HAP-1 (cell line): Measurements from ENCODE around the gene MPP2.

ENCODE experiments used
- DNase-seq, 2 experiments: peaks; one replicate each; pipeline ENCODE4 v3.0.0-alpha.2; 2016 to 2020; ENCODE audit warnings: low spot score in 2 of 2
- H3K27me3 ChIP-seq: fragments of 250-450 bp; sonication (Bioruptor Pico); 2 replicates; pipeline ENCODE4 v1.5.1; 2020; ENCODE audit warnings: low read depth, mild to moderate bottlenecking, moderate library complexity
- H3K36me3 ChIP-seq: fragments of 250-450 bp; sonication (Bioruptor Pico); replicated peaks from 2 replicates; pipeline ENCODE4 v1.5.1; 2020; ENCODE audit warnings: mild to moderate bottlenecking
- H3K4me1 ChIP-seq: fragments of 250-450 bp; sonication (Bioruptor Pico); 2 replicates; pipeline ENCODE4 v1.5.1; 2020; ENCODE audit warnings: mild to moderate bottlenecking
- H3K4me3 ChIP-seq: fragments of 250-450 bp; sonication (Bioruptor Pico); 2 replicates; pipeline ENCODE4 v1.5.1; 2020; ENCODE audit warnings: mild to moderate bottlenecking, moderate library complexity
- H3K9me3 ChIP-seq: fragments of 250-450 bp; sonication (Bioruptor Pico); 2 replicates; pipeline ENCODE4 v1.5.1; 2020; ENCODE audit warnings: mild to moderate bottlenecking, moderate library complexity
- in situ Hi-C: fragments of 300-500 bp; cut with MboI; formaldehyde crosslinking; loops from 3 replicates; pipeline ENCODE4 v1.14.3; 2020; ENCODE audit warnings: low sequenced_read_pairs, inconsistent platforms, mixed read lengths

The MPP2 gene

GRCh38 chr17:43918026-43918389, 10.7 kb upstream of the MPP2 start:
- Histone ChIP-seq H3K9me3 (no peaks in the 10 kb centered on the region), H3K4me1 (no peaks in the 10 kb centered on the region), H3K27me3 (no peaks in the 10 kb centered on the region; the same call in 1 of the 2 replicates), H3K4me3 (no peak overlapping the region), H3K36me3 (no peaks in the 10 kb centered on the region)
- no peak for DNase-seq
- in situ Hi-C loops: no loop called here

DNA sequence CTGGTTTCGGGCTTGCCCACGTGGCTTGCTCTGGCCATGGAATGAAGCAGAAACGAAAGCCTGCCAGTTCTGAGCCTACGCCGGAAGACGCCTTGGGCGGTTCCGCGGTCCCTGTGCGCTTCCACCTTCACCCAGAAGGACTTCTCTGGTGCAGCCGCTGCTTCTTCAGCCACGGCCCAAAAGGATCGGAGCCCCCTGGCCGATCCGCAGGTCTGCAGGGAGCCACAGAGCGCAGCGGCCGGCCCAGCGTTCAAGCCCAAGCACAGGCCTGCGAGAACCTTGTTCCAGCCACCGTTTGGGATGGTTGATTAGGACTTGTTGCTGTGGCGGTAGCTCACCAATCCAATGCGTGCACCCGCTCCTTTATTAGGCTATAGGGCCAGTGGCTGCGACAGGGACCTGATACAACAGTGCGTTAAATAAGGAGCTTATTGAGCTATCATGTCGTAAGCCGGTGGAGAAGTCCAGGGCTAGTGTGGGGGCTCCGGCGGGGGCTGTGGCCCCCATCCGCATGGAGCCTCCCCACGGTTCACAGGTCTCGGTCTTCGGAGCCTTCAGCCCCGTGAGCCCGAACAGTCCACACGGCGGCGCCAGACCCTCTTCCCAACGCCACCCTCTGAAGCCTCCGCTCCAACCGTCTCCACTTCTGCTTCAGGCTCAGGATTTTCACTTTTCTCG, 10.2 kb upstream of the MPP2 start:
- Histone ChIP-seq H3K27me3 (no peaks in the 10 kb centered on the region; the same call in 1 of the 2 replicates), H3K4me1 (no peaks in the 10 kb centered on the region), H3K4me3 (no peak overlapping the region), H3K36me3 (no peaks in the 10 kb centered on the region), H3K9me3 (no peaks in the 10 kb centered on the region)
- DNase-seq: peak in 1 of 2 experiments; percentile 60
- in situ Hi-C loops: no loop called here

- H3K4me3 ChIP-seq: no peak overlapping the region
- no peaks in the 10 kb centered on the region for H3K36me3 ChIP-seq
- no peaks in the 10 kb centered on the region for H3K9me3 ChIP-seq
- in situ Hi-C loops: no loop called here
- H3K27me3 ChIP-seq: no peaks in the 10 kb centered on the region; the same call in 1 of the 2 replicates
- H3K4me1 ChIP-seq: no peaks in the 10 kb centered on the region
- no peak for DNase-seq
Measured at GRCh38 chr17:43917016-43917347, 9.6 kb upstream of the MPP2 start.

DNA sequence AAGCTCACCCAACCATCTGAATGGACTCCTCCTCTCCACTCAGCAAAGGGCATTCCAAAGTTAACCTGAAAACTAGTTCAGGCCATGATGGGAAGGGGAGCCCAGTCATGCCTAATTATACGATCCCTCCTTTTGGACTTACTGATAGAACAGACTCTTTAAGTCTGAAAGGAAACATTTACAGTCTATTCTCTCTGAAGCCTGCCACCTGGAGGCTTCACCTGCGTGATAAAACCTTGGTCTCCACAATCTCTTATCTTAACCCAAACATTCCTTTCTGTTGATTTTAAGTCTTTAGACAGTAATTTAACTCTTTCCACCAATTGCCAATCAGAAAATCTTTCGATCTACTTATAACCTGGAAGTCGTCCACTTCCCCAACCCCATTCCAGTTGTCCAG, 9.0 kb upstream of the MPP2 start:
- no peak for DNase-seq
- Histone ChIP-seq H3K27me3 (no peaks in the 10 kb centered on the region; the same call in 1 of the 2 replicates), H3K9me3 (no peaks in the 10 kb centered on the region), H3K4me1 (no peaks in the 10 kb centered on the region), H3K4me3 (no peak overlapping the region), H3K36me3 (no peaks in the 10 kb centered on the region)
- in situ Hi-C loops: no loop called here

- in situ Hi-C loops: no loop called here
- H3K36me3 ChIP-seq: no peaks in the 10 kb centered on the region
- H3K9me3 ChIP-seq: no peaks in the 10 kb centered on the region
- no peaks in the 10 kb centered on the region; the same call in 1 of the 2 replicates for H3K27me3 ChIP-seq
- H3K4me3 ChIP-seq: no peak overlapping the region
- no peaks in the 10 kb centered on the region for H3K4me1 ChIP-seq
- DNase-seq: no peak
Measured at GRCh38 chr17:43915559-43915958, 8.2 kb upstream of the MPP2 start.

DNA sequence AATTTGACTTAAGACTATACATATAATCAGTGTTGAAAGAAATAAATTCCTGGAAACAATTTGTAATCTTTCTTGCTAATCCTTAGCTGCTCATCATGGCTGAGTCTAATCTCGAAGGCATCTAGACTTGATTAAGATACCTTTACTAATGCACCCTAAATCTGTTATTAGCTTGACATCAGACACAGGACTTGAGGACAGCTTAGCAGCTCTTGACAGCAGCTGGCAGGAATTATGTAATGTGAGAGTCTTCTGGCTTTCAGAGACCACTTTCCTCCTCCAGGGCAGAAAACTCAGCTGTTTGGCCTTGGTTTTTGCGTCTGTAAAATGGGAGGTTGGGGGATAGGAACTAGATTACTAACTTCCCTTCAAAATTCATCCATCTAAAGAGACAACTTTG, 7.1 kb upstream of the MPP2 start:
- H3K27me3 ChIP-seq: no peaks in the 10 kb centered on the region; the same call in 1 of the 2 replicates
- H3K4me3 ChIP-seq: no peak overlapping the region
- H3K36me3 ChIP-seq: no peaks in the 10 kb centered on the region
- in situ Hi-C loops: no loop called here
- H3K9me3 ChIP-seq: no peaks in the 10 kb centered on the region
- DNase-seq: no peak
- no peaks in the 10 kb centered on the region for H3K4me1 ChIP-seq

DNA sequence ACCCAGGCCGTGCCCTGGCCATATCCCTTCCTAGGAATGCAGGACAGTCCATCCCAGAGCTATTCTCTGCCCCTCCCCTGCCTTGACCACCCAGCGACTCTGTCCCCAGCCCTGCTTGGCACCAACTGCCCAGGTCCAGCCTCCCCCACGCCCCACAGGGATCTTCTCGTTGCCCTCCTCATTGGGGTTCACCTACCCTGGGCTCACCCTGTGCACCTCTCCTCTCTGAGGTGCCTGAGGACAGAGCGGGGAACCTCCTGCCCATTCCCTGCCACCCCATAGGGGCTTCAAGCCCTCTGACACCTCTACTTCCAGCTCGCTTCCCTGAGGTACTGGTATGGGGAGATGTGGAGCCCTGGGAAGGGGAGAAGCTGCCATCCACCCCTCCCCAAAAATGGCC, 6.2 kb upstream of the MPP2 start:
- in situ Hi-C loops: no loop called here

DNA sequence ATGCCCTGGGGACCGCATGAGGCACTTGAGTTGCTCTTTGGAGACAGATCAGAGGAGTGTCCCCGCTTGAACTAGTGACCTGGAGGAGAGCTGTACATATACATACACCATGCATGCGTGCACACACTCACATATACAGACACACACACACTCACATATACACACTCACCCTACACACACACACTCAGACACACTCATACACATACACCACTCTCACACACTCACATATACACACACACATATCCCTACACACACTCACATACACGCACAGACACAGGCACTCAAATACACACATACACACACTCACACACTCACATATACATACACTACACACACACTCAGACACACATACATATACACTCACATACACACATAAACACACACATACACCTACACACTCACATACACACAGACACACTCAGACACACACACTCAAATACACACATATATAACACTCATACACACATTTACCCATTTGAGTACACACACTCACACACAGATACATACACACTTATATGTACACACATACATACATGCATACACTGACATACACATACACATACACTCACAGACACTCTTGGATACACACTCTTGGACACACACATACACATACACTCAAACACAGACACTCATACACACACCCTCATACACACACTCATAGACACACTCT, 5.4 kb upstream of the MPP2 start:
- in situ Hi-C loops: no loop called here
- Histone ChIP-seq H3K4me3 (no peak overlapping the region), H3K36me3 (no peaks in the 10 kb centered on the region), H3K9me3 (no peaks in the 10 kb centered on the region), H3K4me1 (peaks cover 7% of the 10 kb centered on the region), H3K27me3 (no peaks in the 10 kb centered on the region; the same call in 1 of the 2 replicates)
- DNase-seq: no peak

More for the DNA sequence above, 6.2 kb upstream of the MPP2 start:
- H3K4me1 ChIP-seq: no peaks in the 10 kb centered on the region; the same call in 1 of the 2 replicates
- H3K9me3 ChIP-seq: no peaks in the 10 kb centered on the region
- H3K4me3 ChIP-seq: no peak overlapping the region
- H3K27me3 ChIP-seq: no peaks in the 10 kb centered on the region; the same call in 1 of the 2 replicates
- no peak for DNase-seq
- no peaks in the 10 kb centered on the region for H3K36me3 ChIP-seq

- Histone ChIP-seq H3K27me3 (no peaks in the 10 kb centered on the region; the same call in 1 of the 2 replicates), H3K4me3 (no peak overlapping the region), H3K4me1 (peaks cover 8% of the 10 kb centered on the region), H3K9me3 (no peaks in the 10 kb centered on the region), H3K36me3 (no peaks in the 10 kb centered on the region)
- in situ Hi-C loops: no loop called here
- no peak for DNase-seq
Measured at GRCh38 chr17:43911904-43912303, 4.6 kb upstream of the MPP2 start.

- H3K36me3 ChIP-seq: no peaks in the 10 kb centered on the region
- H3K4me1 ChIP-seq: peaks cover 15% of the 10 kb centered on the region
- H3K27me3 ChIP-seq: no peaks in the 10 kb centered on the region; the same call in 1 of the 2 replicates
- no peak overlapping the region for H3K4me3 ChIP-seq
- in situ Hi-C loops: no loop called here
- no peaks in the 10 kb centered on the region for H3K9me3 ChIP-seq
- DNase-seq: no peak
Measured at GRCh38 chr17:43909537-43910231, 2.3 kb upstream of the MPP2 start.

GRCh38 chr17:43907998-43908721, 824 bp upstream of the MPP2 start:
- Histone ChIP-seq H3K36me3 (no peaks in the 10 kb centered on the region), H3K4me1 (peaks cover 15% of the 10 kb centered on the region), H3K9me3 (no peaks in the 10 kb centered on the region), H3K27me3 (no peaks in the 10 kb centered on the region), H3K4me3 (peak overlapping the region; percentile 42)
- in situ Hi-C loops: no loop called here
- peak; percentile 83 to 86 for DNase-seq

DNA sequence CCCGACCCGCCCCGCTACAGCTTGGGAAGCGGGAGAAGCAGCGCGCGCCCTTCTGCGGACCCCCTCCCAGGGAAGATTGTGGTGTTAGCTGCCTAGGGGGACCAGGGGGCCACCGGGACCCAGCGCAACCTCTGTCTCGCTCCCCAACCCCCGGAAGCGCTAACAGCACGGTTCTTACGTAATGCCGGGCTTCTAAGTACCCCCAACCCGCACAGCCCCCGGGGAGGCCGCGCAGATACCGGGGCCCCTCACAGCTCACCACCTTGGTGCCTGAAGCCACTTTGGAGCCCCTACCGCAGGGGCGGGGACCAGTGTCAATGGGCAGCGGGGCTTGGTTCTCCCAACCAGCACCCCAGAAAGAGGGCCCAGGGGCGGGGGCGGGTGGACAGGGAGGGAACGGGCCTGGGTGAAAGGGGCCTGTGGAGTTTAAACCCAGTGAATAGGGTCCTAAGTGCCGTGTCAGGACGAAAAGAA, 348 bp downstream of the MPP2 start:
- in situ Hi-C loops: no loop called here

GRCh38 chr17:43905985-43906852, 1.1 kb downstream of the MPP2 start:
- H3K4me1 ChIP-seq: peaks cover 15% of the 10 kb centered on the region
- no peaks in the 10 kb centered on the region for H3K36me3 ChIP-seq
- H3K27me3 ChIP-seq: no peaks in the 10 kb centered on the region
- DNase-seq: peak; percentile 38 to 83
- peak overlapping the region; percentile 42 for H3K4me3 ChIP-seq
- in situ Hi-C loops: no loop called here
- H3K9me3 ChIP-seq: no peaks in the 10 kb centered on the region

More for the DNA sequence above, 348 bp downstream of the MPP2 start:
- Histone ChIP-seq H3K4me3 (peak overlapping the region; percentile 42), H3K36me3 (no peaks in the 10 kb centered on the region), H3K27me3 (no peaks in the 10 kb centered on the region), H3K4me1 (peaks cover 15% of the 10 kb centered on the region), H3K9me3 (no peaks in the 10 kb centered on the region)
- DNase-seq: no peak
